Breast epithelium (tissue), 4 donors: ENCODE results near the gene CHKB. TPM values are rescaled to one million over a fixed set of nuclear protein-coding genes. Genes with fewer than 3 reads are reported as not detected.

ENCODE experiments used
- DNase-seq, 2 donors: peaks; one replicate each; pipeline ENCODE4 v3.0.0-alpha.2; 2019; ENCODE audit warnings: low spot score in 2 of 2
- H3K27ac ChIP-seq, 2 donors: fragments of 200-600 bp; sonication (generic) in 1 of 2; one replicate each; pipeline ENCODE4 v1.5.1; 2016 to 2019; ENCODE audit warnings: mild to moderate bottlenecking in 1 of 2
- H3K27me3 ChIP-seq, 2 donors: fragments of 200-600 bp; sonication (generic) in 1 of 2; one replicate each; pipeline versions ENCODE4 v1.5.1 to v1.6.0; 2017 to 2019; ENCODE audit warnings: control low read depth in 1 of 2, mild to moderate bottlenecking in 1 of 2
- H3K36me3 ChIP-seq: fragments of 200-600 bp; one replicate; pipeline ENCODE4 v1.5.1; 2019
- H3K4me1 ChIP-seq, 2 donors: fragments of 200-600 bp; sonication (generic); one replicate each; pipeline ENCODE4 v1.5.1; 2016 to 2019; ENCODE audit warnings: control low read depth in 1 of 2
- H3K4me3 ChIP-seq, 3 donors: fragments of 200-600 bp; sonication (generic); 1 replicate in 2 of 3; 2 replicates in 1 of 3; pipeline ENCODE4 v1.5.1; 2016 to 2019; ENCODE audit warnings: mild to moderate bottlenecking in 3 of 3, moderate library complexity in 2 of 3
- H3K9me3 ChIP-seq, 2 donors: fragments of 200-600 bp; sonication (generic) in 1 of 2; one replicate each; pipeline ENCODE4 v1.5.1; 2016 to 2019; ENCODE audit warnings: control low read depth in 1 of 2
- CTCF ChIP-seq, 3 donors: fragments of 450-650 bp; IDR thresholded peaks; one replicate each; pipeline ENCODE4 v1.5.1; 2016 to 2017; ENCODE audit warnings: antibody characterized with exemption in 3 of 3, mild to moderate bottlenecking in 3 of 3, moderate library complexity in 3 of 3
- POLR2A ChIP-seq: fragments of 450-650 bp; IDR thresholded peaks from one replicate; pipeline ENCODE4 v1.6.1; 2016; ENCODE audit warnings: antibody characterized with exemption, mild to moderate bottlenecking, moderate library complexity
- POLR2AphosphoS5 ChIP-seq, 3 donors: sonication (generic); formaldehyde crosslinking; IDR thresholded peaks; one replicate each; pipeline ENCODE4 v1.6.1; 2017; ENCODE audit warnings: antibody characterized with exemption in 3 of 3
- intact Hi-C: fragments of 100-400 bp; cut with DNase I; formaldehyde crosslinking; loops from one replicate; pipeline ENCODE4 v1.15.1; 2023; ENCODE audit warnings: low total_unique reads
- total RNA-seq, 3 donors: library from RNA; depleted of rRNA; stranded (reverse); fragments of >200 nt; gene quantifications; one replicate each; pipeline ENCODE4 v1.1.0, GENCODE V29; 2016

CHKB gene
- total RNA-seq, 3 donors from 2014 or later = 53.9 to 77.6 (median 71.4) TPM

- Histone ChIP-seq H3K27ac (no peak overlapping the region), H3K4me1 (peaks cover 4 to 5% of the 10 kb centered on the region in 2 donors), H3K9me3 (no peaks in the 10 kb centered on the region), H3K4me3 (peak overlapping the region in 1 of 3 donors; percentile 75), H3K36me3 (no peaks in the 10 kb centered on the region), H3K27me3 (peaks cover 0 to 7% of the 10 kb centered on the region in 2 donors)
- DNase-seq = no peak
- TF ChIP-seq POLR2AphosphoS5 (IDR thresholded peaks at IDR 0.05) (no peak), CTCF (IDR thresholded peaks at IDR 0.05) (no peak), POLR2A (no peak)
- intact Hi-C loops = loop anchor here (1.0 kb wide), 1 partner anchor 30 kb away; no protein-coding TSS in a partner anchor
Observed at GRCh38 chr22:50601669-50602337, 19.2 kb upstream of the CHKB start.

GRCh38 chr22:50600967-50601668 is 18.5 kb upstream of the CHKB start:
- H3K9me3 ChIP-seq = no peaks in the 10 kb centered on the region
- intact Hi-C loops = loop anchor here (1.0 kb wide), 1 partner anchor 31 kb away; no protein-coding TSS in a partner anchor
- peaks cover 0 to 7% of the 10 kb centered on the region in 2 donors for H3K27me3 ChIP-seq
- DNase-seq = no peak
- TF ChIP-seq POLR2A (no peak), CTCF (IDR thresholded peaks at IDR 0.05) (no peak), POLR2AphosphoS5 (IDR thresholded peaks at IDR 0.05) (no peak)
- H3K36me3 ChIP-seq = no peaks in the 10 kb centered on the region
- H3K4me1 ChIP-seq = peaks cover 4 to 5% of the 10 kb centered on the region in 2 donors
- no peak overlapping the region for H3K27ac ChIP-seq
- peak overlapping the region; percentile 34 to 75 (median 55) for H3K4me3 ChIP-seq

GRCh38 chr22:50600538-50600937 is 17.9 kb upstream of the CHKB start, which contains the start of gene MAPK8IP2:
TSS of gene MAPK8IP2 (plus strand) at chr22:50600793. CDS start at chr22:50600819, 26 bp downstream.
- no peak within 1 kb of the TSS for H3K27ac ChIP-seq
- no peaks in the 10 kb centered on the region for H3K9me3 ChIP-seq
- H3K4me1 ChIP-seq = peaks cover 4 to 5% of the 10 kb centered on the region in 2 donors
- no peaks in the 10 kb centered on the region for H3K36me3 ChIP-seq
- no peak for DNase-seq
- H3K27me3 ChIP-seq = peaks cover 0 to 7% of the 10 kb centered on the region in 2 donors
- peak within 1 kb of the TSS; percentile 34 to 75 (median 55) for H3K4me3 ChIP-seq
- TF ChIP-seq CTCF (IDR thresholded peaks at IDR 0.05) (no peak), POLR2AphosphoS5 (IDR thresholded peaks at IDR 0.05) (no peak), POLR2A (no peak)
- intact Hi-C loops = no loop called here

GRCh38 chr22:50599816-50600455 is 17.3 kb upstream of the CHKB start:
- H3K9me3 ChIP-seq = no peaks in the 10 kb centered on the region
- H3K27me3 ChIP-seq = peaks cover 0 to 7% of the 10 kb centered on the region in 2 donors
- intact Hi-C loops = no loop called here
- TF ChIP-seq POLR2A (no peak), CTCF (IDR thresholded peaks at IDR 0.05) (no peak)
- H3K4me1 ChIP-seq = peaks cover 4 to 5% of the 10 kb centered on the region in 2 donors
- H3K36me3 ChIP-seq = no peaks in the 10 kb centered on the region
- peak overlapping the region; percentile 34 to 75 (median 55) for H3K4me3 ChIP-seq
- no peak overlapping the region for H3K27ac ChIP-seq
- DNase-seq = peak in 1 of 2 donors; percentile 66
